Lung (tissue), 12 donors: ENCODE results near the gene CYP4V2. TPM values are rescaled to one million over a fixed set of nuclear protein-coding genes. Genes with fewer than 3 reads are reported as not detected.

ENCODE experiments used
- ATAC-seq: fragments of 200-7000 bp; cut with Tn5 transposase; one replicate; pipeline ENCODE4 v1.9.1; 2020; ENCODE audit warnings: moderate number of reproducible peaks; ENCODE audit not compliant: insufficient read depth, low FRiP score
- DNase-seq, 3 donors: peaks; one replicate each; pipeline ENCODE4 v3.0.0-alpha.2; 2013 to 2017
- H3K27ac ChIP-seq, 2 donors: one replicate each; pipeline ENCODE4 v1.5.1; 2013; ENCODE audit warnings: mild to moderate bottlenecking in 2 of 2, moderate library complexity in 2 of 2, control low read depth in 1 of 2, inconsistent platforms in 1 of 2, low read depth in 1 of 2, low read length in 1 of 2
- H3K27me3 ChIP-seq, 3 donors: one replicate each; pipeline ENCODE4 v1.5.1; 2013; ENCODE audit warnings: low read length in 2 of 3; ENCODE audit not compliant: control insufficient read depth in 3 of 3, insufficient read depth in 3 of 3
- H3K36me3 ChIP-seq, 4 donors: one replicate each; pipeline ENCODE4 v1.5.1; 2013; ENCODE audit warnings: low read length in 4 of 4, mild to moderate bottlenecking in 1 of 4, moderate library complexity in 1 of 4; ENCODE audit not compliant: control insufficient read depth in 4 of 4, insufficient read depth in 4 of 4
- H3K4me1 ChIP-seq, 5 donors: one replicate each; pipeline ENCODE4 v1.5.1; 2013; ENCODE audit warnings: low read length in 5 of 5, mild to moderate bottlenecking in 2 of 5, moderate library complexity in 1 of 5; ENCODE audit not compliant: control insufficient read depth in 5 of 5, insufficient read depth in 5 of 5
- H3K4me3 ChIP-seq: one replicate; pipeline ENCODE4 v1.5.1; 2013; ENCODE audit warnings: mild to moderate bottlenecking, control low read depth, moderate library complexity
- H3K9ac ChIP-seq, 2 donors: one replicate each; pipeline ENCODE4 v1.5.1; 2013; ENCODE audit warnings: low read length in 2 of 2, control low read depth in 1 of 2; ENCODE audit not compliant: insufficient read depth in 1 of 2
- H3K9me3 ChIP-seq, 4 donors: one replicate each; pipeline ENCODE4 v1.5.1; 2013; ENCODE audit warnings: low read length in 3 of 4, mild to moderate bottlenecking in 1 of 4, moderate library complexity in 1 of 4; ENCODE audit not compliant: control insufficient read depth in 4 of 4, insufficient read depth in 3 of 4
- WGBS, 2 donors: extraction: QIAGEN DNeasy Blood & Tissue Kit; methylation state at CpG; one replicate each; pipeline ENCODE4 v1.1.7; 2013; 5-methylcytosine and 5-hydroxymethylcytosine counted together
- polyA plus RNA-seq, 2 donors: library from polyadenylated mRNA; stranded (reverse); fragments of 200-250 nt; gene quantifications; one replicate each; pipeline ENCODE4 v1.2.1, GENCODE V29; 2013
- total RNA-seq, 2 donors: library from RNA; depleted of rRNA in 1 of 2; stranded (reverse); fragments of >200 nt in 1 of 2; gene quantifications; one replicate each; pipeline ENCODE4 v1.2.1, GENCODE V29; 2014 to 2021
- TF ChIP-seq, protein P1 (sequence below): IDR thresholded peaks from 2 replicates; pipeline ENCODE4 v1.5.1; 2012; ENCODE audit warnings: mild to moderate bottlenecking; ENCODE audit errors: control extremely low read depth, extremely low read depth
- donor health status: control.
- donor health status: control.
- donor health status: Bipolar disorder and iron deficiency.
- donor health status: healthy.
- donor health status: DM: yes; HTN: yes; CAD: no.

Gene CYP4V2
- total and polyA plus RNA-seq, 4 donors, result 13.4 to 36.2 (median 22.9) TPM

DNA sequence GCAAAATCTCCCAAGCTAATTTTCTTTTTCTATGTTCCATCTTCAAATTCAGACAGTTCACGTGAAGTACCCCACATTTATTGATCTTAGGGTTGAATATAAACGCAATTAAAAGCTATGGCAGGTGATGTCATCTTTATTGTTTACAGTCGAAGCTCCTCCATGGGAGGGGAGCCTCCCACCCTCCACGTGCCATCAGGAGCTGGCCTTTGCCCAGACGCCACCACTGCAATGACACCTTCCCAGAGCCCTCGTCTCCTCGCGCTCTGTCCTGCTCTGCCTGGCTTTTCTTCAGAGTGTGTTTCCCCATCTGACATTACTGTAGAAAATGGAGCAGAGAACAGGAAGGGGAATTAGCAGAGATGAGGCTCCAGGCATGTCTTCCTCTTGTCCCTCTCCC lies 18.8 kb upstream of the CYP4V2 start:
- DNase-seq (no peak), ATAC-seq (no peak)
- Histone ChIP-seq H3K27me3 (no peaks in the 10 kb centered on the region), H3K36me3 (peaks cover 0 to 7% (median 1%) of the 10 kb centered on the region in 4 donors), H3K9ac (no peak overlapping the region), H3K9me3 (no peaks in the 10 kb centered on the region), H3K4me1 (no peaks in the 10 kb centered on the region), H3K27ac (no peak overlapping the region), H3K4me3 (no peak overlapping the region)
- 85% methylated on average over 8 of the region's 8 CpGs; no CpG with 5 or more reads in 1 of the 2 donors for WGBS, 2 donors
- TF ChIP-seq, protein P1, sequence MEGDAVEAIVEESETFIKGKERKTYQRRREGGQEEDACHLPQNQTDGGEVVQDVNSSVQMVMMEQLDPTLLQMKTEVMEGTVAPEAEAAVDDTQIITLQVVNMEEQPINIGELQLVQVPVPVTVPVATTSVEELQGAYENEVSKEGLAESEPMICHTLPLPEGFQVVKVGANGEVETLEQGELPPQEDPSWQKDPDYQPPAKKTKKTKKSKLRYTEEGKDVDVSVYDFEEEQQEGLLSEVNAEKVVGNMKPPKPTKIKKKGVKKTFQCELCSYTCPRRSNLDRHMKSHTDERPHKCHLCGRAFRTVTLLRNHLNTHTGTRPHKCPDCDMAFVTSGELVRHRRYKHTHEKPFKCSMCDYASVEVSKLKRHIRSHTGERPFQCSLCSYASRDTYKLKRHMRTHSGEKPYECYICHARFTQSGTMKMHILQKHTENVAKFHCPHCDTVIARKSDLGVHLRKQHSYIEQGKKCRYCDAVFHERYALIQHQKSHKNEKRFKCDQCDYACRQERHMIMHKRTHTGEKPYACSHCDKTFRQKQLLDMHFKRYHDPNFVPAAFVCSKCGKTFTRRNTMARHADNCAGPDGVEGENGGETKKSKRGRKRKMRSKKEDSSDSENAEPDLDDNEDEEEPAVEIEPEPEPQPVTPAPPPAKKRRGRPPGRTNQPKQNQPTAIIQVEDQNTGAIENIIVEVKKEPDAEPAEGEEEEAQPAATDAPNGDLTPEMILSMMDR, result no peak

DNA sequence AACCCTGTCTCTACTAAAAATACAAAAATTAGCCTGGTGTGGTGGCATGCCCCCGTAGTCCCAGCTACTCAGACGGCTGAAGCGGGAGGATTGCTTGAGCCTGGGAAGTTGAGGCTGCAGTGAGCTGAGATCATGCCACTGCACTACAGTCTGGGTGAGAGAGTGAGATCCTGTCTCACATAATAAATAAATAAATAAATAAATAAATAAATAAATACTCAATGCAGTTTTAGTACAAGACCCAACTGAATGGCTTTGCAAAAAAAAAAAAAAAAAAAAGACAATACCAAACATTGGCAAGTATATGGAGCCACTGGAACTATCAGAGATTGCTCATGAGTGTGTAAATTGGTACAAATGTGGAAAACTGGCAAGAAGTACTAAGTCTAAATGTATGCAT lies 3.3 kb upstream of the CYP4V2 start:
- WGBS, 2 donors, result 66 to 96% methylated on average over 3 of the region's 3 CpGs
- DNase-seq, result no peak
- TF ChIP-seq, protein P1, result no peak
- H3K9me3 ChIP-seq, result no peaks in the 10 kb centered on the region
- no peak overlapping the region for H3K4me3 ChIP-seq
- H3K4me1 ChIP-seq, result peaks cover 0 to 20% (median 0%) of the 10 kb centered on the region in 5 donors
- no peaks in the 10 kb centered on the region for H3K27me3 ChIP-seq
- H3K9ac ChIP-seq, result no peak overlapping the region
- ATAC-seq, result no peak
- H3K27ac ChIP-seq, result no peak overlapping the region
- H3K36me3 ChIP-seq, result no peaks in the 10 kb centered on the region

DNA sequence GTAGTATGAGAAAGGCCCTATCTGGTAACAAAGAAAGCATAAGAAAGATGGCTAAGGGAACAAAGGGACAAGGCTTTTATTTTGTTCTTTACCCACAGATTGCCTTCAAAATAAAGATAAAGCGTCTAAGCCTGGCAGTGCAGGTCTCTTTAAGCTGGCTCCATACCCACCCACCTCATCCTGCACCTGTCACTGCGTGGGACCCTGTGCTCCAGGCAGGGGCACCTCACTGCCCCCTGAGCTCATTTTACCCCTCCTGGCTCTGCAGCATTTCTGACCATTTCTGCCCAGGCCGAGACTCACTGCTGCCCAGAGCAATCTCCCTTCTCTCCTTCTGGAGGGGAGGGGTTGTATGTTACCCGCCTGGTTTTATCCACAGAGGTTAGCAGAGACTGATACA lies 1.7 kb upstream of the CYP4V2 start:
- WGBS, 2 donors, result 74 to 89% methylated on average over 4 of the region's 4 CpGs
- no peak for DNase-seq

More for the DNA sequence above, 1.7 kb upstream of the CYP4V2 start:
- TF ChIP-seq, protein P1, result no peak
- Histone ChIP-seq H3K27ac (peak overlapping the region in 1 of 2 donors; percentile 99), H3K9ac (peak overlapping the region in 1 of 2 donors; percentile 11), H3K27me3 (no peaks in the 10 kb centered on the region), H3K4me1 (peaks cover 0 to 20% (median 4%) of the 10 kb centered on the region in 5 donors), H3K4me3 (no peak overlapping the region), H3K9me3 (no peaks in the 10 kb centered on the region), H3K36me3 (peaks cover 0 to 2% (median 0%) of the 10 kb centered on the region in 4 donors)
- no peak for ATAC-seq
